A549 (cell line): ENCODE data around the gene DISC1.

ENCODE experiments used
- CTCF ChIP-seq: fragments of >200 bp; sonication (Bioruptor Twin); formaldehyde crosslinking; IDR thresholded peaks from 3 replicates; pipeline ENCODE4 v1.5.1; 2016
- POLR2A ChIP-seq: IDR thresholded peaks from 2 replicates; pipeline ENCODE4 v1.6.1; 2012; ENCODE audit warnings: mild to moderate bottlenecking, low read length
- RCOR1 ChIP-seq: fragments of 150-350 bp; IDR thresholded peaks from 2 replicates; pipeline ENCODE4 v1.6.1; 2014; ENCODE audit warnings: antibody characterized with exemption, low read length, low read depth
- SREBF2 ChIP-seq: fragments of 450-650 bp; IDR thresholded peaks from 2 replicates; pipeline ENCODE4 v1.6.1; 2014; ENCODE audit warnings: mild to moderate bottlenecking, moderate library complexity
- USF2 ChIP-seq: fragments of 450-650 bp; IDR thresholded peaks from 2 replicates; pipeline ENCODE4 v1.6.1; 2014; ENCODE audit warnings: antibody characterized with exemption

GRCh38 chr1:231933711-231934626 is 307.4 kb downstream of the DISC1 start:
- TF ChIP-seq POLR2A: no peak
- TF ChIP-seq SREBF2: no peak
- TF ChIP-seq USF2: no peak
- TF ChIP-seq CTCF: no peak
- no peak for TF ChIP-seq RCOR1
